ENCODE measurements around the gene C2orf76.
"Not testable (repeated sequence)": the region's sequence is repeated elsewhere in the genome, so short reads cannot be mapped to it uniquely, and the experiment has no call there.

C2orf76 gene

GRCh38 chr2:119377993-119378345 lies 11.3 kb upstream of the C2orf76 start:
- in situ Hi-C loops (cut with MboI; ENCODE audit: low sequenced_read_pairs), result no loop called here

GRCh38 chr2:119377294-119377992 lies 10.8 kb upstream of the C2orf76 start:
- in situ Hi-C loops (cut with MboI; ENCODE audit: low sequenced_read_pairs), result no loop called here

- in situ Hi-C loops (cut with MboI; ENCODE audit: low sequenced_read_pairs), result no loop called here
These were observed 10.2 kb upstream of the C2orf76 start for GRCh38 chr2:119376810-119377209.

- in situ Hi-C loops (cut with MboI; ENCODE audit: low sequenced_read_pairs), result not testable (repeated sequence)
These were observed 9.8 kb upstream of the C2orf76 start for GRCh38 chr2:119376406-119376805.

GRCh38 chr2:119373907-119374745 lies 7.5 kb upstream of the C2orf76 start:
- in situ Hi-C loops (cut with MboI; ENCODE audit: low sequenced_read_pairs), result not testable (repeated sequence)

DNA sequence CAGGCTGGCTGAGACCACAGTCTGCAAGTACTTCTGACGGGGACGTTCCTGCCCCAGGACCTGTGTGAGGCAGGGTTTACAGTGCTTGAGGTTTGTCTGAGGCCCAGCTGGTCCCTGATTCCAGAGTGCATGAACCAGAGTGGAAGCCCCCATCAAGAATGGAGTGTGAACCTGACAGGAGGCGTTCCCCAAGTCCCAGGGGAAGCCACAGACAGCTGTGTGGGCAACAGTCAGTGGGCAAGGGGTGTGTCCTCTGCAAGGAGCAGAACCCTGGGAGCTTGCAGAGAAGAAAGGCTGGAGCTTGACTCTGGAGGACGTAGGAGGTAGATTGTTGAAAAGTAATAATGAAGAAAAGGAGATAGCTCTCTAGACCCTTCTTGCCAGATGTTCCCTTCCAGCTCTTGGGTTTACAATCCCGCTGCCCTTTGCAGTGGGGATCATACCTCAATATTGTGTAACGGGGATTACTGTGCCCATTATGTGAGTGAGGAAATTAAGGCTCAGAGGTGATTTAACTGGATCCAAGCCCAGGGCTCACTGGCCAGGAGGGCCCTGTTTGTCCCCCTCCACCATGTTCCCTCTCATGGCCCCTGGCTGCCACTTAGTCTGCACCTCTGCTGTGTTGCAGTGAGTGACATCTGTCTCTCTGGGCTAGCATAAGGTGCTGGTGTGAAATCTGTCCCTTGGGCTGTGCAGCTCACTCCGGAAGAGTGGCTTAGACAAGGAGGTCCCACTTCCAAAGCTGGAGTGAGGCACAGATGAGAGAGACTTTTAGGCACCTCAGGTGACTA lies 6.3 kb upstream of the C2orf76 start:
- in situ Hi-C loops (cut with MboI; ENCODE audit: low sequenced_read_pairs), result no loop called here

DNA sequence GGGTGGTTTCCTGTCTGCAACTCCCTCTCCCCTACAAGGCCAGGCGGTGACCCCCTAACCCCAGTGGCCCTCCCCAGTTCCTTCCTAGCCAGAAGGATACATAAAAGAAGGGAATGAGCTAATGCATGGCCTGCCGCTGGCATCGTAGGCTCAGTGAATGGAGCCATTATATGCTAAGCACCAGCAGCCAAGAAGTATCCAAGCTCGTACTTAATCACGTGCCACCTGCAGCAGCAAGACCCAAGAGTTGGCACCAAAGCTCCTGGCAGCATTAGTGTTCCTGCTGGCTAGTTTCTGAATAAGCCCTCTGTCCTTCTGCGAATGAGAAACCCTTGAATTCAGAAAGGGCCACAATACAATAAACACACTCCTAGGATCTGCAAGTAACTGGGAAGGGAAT lies 4.5 kb upstream of the C2orf76 start:
- in situ Hi-C loops (cut with MboI; ENCODE audit: low sequenced_read_pairs), result no loop called here

DNA sequence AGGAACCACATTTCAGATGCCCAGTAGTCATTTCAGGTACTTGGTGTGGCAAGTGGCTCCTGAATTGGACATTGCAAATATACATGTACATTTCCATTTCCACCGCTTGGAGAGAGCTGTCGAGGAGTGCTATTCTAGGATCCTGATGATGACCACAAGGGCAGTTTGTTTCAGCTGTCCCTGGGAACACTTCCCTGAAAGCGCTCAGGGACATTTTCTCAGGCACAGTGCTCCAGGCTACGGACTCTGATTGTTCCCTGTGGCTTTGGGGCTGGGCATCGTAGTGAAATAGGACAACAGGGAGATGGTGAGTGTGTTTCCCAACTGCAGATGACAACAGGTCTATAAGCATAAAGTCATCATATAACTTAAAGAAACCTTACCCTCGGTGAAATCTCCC lies 3.2 kb upstream of the C2orf76 start:
- in situ Hi-C loops (cut with MboI; ENCODE audit: low sequenced_read_pairs), result no loop called here

- in situ Hi-C loops (cut with MboI; ENCODE audit: low sequenced_read_pairs), result no loop called here
These were observed 952 bp upstream of the C2orf76 start for GRCh38 chr2:119367472-119368099.

DNA sequence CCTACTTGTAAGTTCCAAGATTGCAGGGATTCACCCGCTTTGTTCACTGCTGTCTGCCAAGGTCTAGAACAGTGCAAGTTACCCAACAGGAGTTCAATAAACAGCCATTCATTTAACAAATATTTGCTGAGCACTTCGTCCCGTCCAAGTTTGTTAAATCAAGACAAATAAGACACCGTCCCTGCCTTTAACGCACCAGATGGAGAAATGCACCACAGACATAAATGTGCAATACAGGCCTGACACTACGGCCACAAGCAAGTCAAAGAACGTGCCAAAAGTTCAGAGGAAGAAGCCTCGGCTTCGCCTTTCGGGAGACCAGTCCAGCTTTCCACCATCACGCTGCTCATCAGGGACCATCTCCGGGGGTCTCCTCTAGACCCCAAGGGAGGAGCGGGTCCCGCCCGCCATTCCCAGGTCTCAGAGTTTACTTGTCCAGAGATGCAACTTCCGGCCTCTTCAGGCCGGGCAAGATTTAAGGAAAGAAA lies 429 bp downstream of the C2orf76 start:
- in situ Hi-C loops (cut with MboI; ENCODE audit: low sequenced_read_pairs), result no loop called here

- in situ Hi-C loops (cut with MboI; ENCODE audit: low sequenced_read_pairs), result no loop called here
These were observed 1.2 kb downstream of the C2orf76 start for GRCh38 chr2:119365436-119365835.

DNA sequence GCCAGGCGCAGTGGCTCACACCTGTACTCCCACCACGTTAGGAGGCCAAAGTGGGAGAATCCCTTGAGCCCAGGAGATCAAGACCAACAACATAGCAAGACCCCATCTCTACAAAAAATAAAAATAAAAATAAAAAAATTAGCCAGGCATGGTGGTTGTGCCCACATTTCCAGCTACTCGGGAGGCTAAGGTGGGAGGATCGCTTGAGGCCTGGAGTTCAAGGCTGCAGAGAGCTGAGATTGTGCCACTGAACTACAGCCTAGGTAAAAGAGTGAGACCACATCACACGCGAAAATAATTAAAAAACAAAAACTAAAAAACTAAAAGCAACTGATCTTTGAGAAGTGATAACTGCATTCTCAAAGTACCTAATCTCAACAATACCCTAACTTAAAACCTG lies 1.8 kb downstream of the C2orf76 start:
- in situ Hi-C loops (cut with MboI; ENCODE audit: low sequenced_read_pairs), result no loop called here

- in situ Hi-C loops (cut with MboI; ENCODE audit: low sequenced_read_pairs), result no loop called here
These were observed 6.1 kb downstream of the C2orf76 start for GRCh38 chr2:119360423-119360966.

DNA sequence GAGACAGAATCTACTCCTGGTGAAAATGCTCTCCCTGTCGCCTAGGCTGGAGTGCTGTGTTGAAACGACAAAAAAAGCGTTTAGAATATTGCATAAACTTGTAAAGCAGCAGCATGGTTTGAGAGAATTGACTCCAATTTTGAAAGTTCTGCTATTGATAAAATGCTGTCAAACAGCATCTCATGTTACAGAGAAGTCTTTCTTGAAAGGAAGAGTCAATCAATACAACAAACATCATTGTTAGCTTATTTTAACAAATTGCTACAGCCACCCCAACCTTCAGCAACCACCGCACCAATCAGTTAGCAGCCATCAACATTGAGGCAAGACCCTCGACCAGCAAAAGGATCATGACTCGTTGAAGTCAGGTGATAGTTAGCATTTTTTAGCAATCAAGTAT lies 6.9 kb downstream of the C2orf76 start:
- in situ Hi-C loops (cut with MboI; ENCODE audit: low sequenced_read_pairs), result no loop called here

GRCh38 chr2:119354860-119355259 lies 11.8 kb downstream of the C2orf76 start:
- in situ Hi-C loops (cut with MboI; ENCODE audit: low sequenced_read_pairs), result no loop called here

DNA sequence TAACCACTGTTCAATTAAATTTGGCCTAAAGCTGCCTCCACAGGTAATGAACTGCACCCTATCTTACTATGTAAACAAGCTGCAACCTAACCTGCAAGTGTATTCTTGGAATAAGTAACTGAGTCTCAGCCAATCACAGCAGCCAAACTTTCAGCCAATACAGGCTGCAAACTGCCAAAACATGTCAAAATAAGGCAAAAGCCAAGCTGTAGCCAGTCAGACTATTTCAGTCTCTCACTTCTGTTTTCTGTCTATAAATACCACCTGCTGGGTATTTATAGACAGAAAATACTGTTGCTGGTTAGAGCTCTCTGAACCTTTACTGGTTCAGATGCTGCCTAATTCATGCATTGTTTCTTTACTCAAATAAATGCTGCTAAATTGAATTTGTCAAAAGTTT lies 14.3 kb downstream of the C2orf76 start:
- in situ Hi-C loops (cut with MboI; ENCODE audit: low sequenced_read_pairs), result no loop called here

DNA sequence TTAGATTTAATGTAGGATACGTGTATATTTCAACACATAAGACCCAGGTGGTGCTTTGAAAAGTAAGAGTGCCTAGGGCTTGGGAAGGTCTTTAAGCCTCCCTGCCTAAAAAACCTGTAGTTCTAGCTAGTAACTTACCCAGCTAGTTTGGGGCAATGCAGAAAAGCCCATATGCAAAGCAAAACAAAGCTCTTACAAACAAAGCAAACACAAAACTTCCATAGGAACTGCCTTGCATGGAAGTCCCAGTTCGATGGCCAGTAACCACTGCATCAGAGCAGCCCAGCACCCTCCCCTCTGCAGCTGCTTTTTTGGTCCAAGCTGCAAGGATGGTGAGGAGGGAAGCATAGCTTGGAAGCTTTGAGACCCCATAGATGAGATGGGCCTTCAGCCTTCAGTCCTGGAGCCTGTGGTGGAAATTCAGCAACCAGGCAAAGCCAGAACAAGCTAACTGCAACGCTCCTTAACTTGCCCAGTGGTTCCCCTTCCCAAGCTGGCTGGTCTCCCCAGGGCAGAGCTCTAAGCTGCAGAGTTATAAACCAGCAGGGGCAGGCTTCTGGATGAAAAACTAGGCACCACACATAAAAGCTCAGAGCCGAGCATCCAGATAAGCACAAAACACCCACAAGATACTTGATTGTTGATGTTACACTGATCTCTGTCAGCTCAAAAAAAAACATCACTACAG lies 16.2 kb downstream of the C2orf76 start:
- in situ Hi-C loops (cut with MboI; ENCODE audit: low sequenced_read_pairs), result no loop called here

DNA sequence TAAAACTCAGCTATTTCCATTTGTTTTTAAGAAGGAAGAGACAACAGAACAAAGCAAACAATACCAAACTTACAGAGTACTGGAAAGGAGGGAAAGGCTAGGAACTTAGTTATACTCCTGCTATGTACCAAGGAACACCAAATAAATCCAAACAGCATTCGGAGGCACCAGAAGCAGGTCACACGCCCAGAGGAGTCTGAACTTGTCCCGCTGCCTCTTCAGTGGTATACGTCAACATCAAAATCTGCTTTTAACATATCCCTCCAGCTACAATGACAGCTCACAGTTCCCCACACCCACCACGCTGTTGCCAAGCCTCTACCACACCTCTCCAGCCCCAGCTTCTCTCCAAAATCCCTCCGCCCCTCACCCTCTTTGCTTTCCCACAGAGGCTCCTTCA lies 17.3 kb downstream of the C2orf76 start:
- in situ Hi-C loops (cut with MboI; ENCODE audit: low sequenced_read_pairs), result no loop called here

- in situ Hi-C loops (cut with MboI; ENCODE audit: low sequenced_read_pairs), result no loop called here
These were observed 24.9 kb downstream of the C2orf76 start for GRCh38 chr2:119341684-119342083.

DNA sequence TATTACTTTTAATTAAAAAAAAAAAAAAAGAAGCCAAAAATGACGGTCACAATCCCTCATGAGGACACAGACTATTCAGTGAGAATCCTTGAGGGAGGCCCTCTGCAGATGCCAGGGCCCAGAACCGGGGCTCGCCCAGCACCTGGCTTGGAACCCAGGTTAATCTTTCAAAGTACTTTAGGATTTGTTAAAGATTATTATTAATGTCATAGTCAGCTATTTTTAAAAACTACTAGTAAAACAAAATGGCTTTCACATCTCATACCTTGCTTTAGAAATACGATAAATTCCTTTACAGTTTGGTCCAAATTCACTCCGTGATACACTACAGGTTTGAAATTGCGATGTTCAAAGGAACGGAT lies 27.1 kb downstream of the C2orf76 start:
- in situ Hi-C loops (cut with MboI; ENCODE audit: low sequenced_read_pairs), result no loop called here
